ENCODE measurements around the gene CASD1.

DNA sequence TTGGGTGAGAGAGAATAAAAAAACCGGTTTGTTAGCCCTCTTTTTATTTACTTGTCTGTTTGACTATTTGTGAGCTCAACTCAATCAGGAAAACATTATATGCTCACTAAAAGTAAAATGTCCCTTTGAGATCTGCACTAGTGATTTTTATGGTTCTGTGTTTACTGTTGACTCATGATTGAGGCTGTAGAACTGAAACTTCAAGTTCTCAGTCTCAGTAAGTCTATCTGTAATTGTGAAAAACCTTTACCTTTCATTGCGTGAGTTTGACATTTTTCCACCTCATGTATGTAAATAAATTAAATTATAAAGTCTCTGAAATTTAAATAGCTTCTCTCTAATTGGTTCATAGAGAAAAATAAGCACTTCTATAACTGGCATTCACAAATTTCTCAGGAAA, 17.0 kb upstream of the CASD1 start:
- TF ChIP-seq GATA2 (IDR thresholded peaks at IDR 0.05; ENCODE audit: low read depth, low read length) (no peak), GATA3 (IDR thresholded peaks at IDR 0.05; ENCODE audit: low read depth, low read length) (no peak)

All from SH-SY5Y (cell line).